SU-DHL-6 (cell line): ENCODE results near the gene GNGT2.

Experiments
- CTCF ChIP-seq: fragments of 200-600 bp; sonication (generic); IDR thresholded peaks from one replicate; pipeline ENCODE4 v1.5.1; 2017; ENCODE audit warnings: antibody characterized with exemption, mild to moderate bottlenecking, low read length, moderate library complexity; ENCODE audit not compliant: insufficient read depth, poor library complexity, severe bottlenecking
- EZH2phosphoT487 ChIP-seq: fragments of 200-600 bp; sonication (generic), shearing (Covaris generic); conservative IDR thresholded peaks from 2 replicates; pipeline ENCODE4 v1.6.1; 2018; ENCODE audit warnings: mild to moderate bottlenecking, antibody characterized with exemption, low read length, moderate library complexity, mixed read lengths

- TF ChIP-seq CTCF (no peak), EZH2phosphoT487 (no peak)
Measured at GRCh38 chr17:49194297-49194607, 16.1 kb downstream of the GNGT2 start.
